GM21528 (cell line): Measurements from ENCODE around the gene EPM2A.

Experiments
- ATAC-seq: cut with Tn5 transposase; IDR thresholded peaks from one replicate; pipeline ENCODE4 v1.9.1; 2021; ENCODE audit warnings: mild to moderate bottlenecking, moderate library complexity; ENCODE audit not compliant: unreplicated experiment, low FRiP score

Gene EPM2A

GRCh38 chr6:145620088-145620487 is 115.2 kb downstream of the EPM2A start:
- ATAC-seq = no peak

- no peak for ATAC-seq
Observed at GRCh38 chr6:145609521-145609920, 125.8 kb downstream of the EPM2A start.

GRCh38 chr6:145608850-145609249 is 126.5 kb downstream of the EPM2A start:
- ATAC-seq = no peak

GRCh38 chr6:145603991-145604390 is 131.3 kb downstream of the EPM2A start:
- no peak for ATAC-seq

- no peak for ATAC-seq
Observed at GRCh38 chr6:145603424-145603833, 131.9 kb downstream of the EPM2A start.

- no peak for ATAC-seq
Observed at GRCh38 chr6:145602726-145603326, 132.5 kb downstream of the EPM2A start.

GRCh38 chr6:145601397-145601796 is 133.9 kb downstream of the EPM2A start:
- ATAC-seq = no peak

- no peak for ATAC-seq
Observed at GRCh38 chr6:145600299-145600698, 135.0 kb downstream of the EPM2A start.

GRCh38 chr6:145588981-145589380 is 146.3 kb downstream of the EPM2A start:
- ATAC-seq = no peak

- ATAC-seq = no peak
Observed at GRCh38 chr6:145587334-145587733, 148.0 kb downstream of the EPM2A start.

- ATAC-seq = no peak
Observed at GRCh38 chr6:145583753-145584152, 151.6 kb downstream of the EPM2A start.
